ENCODE results near the gene MT1H.

Gene MT1H

DNA sequence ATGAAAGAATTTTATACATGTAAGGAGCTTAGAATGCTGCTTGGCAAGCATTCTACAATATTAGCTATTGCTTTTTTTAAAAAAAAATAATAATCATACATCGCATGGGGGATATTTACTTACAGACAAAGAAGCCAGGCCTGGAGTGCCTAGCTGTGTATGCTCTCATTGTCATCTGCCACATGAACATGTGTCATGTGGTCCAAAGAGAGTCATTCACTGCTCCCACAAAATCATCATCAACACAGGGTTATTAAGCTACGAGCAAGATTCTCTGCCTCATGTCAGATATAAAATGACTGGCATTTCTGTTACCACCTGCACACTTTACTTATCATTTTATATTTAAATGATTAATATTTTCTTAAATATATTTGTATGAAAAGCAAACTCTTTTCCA lies 46.0 kb upstream of the MT1H start:
- no peaks in the 10 kb centered on the region for H3K27me3 ChIP-seq (ENCODE audit: insufficient read depth, low read length)
- no peak overlapping the region for H3K9ac ChIP-seq (ENCODE audit: low read length)
- no peaks in the 10 kb centered on the region for H3K36me3 ChIP-seq (ENCODE audit: insufficient read depth, low read length)
- no peak overlapping the region for H3K4me3 ChIP-seq (ENCODE audit: low read depth, low read length, poor library complexity, severe bottlenecking)
- no peaks in the 10 kb centered on the region for H3K9me2 ChIP-seq (ENCODE audit: low read depth, low read length)
- no peaks in the 10 kb centered on the region for H3K79me2 ChIP-seq (ENCODE audit: insufficient read depth, low read length)
- H3K9me3 ChIP-seq (ENCODE audit: low read length): no peaks in the 10 kb centered on the region
- no peak overlapping the region for H3K4me2 ChIP-seq (ENCODE audit: low read length)
- H4K20me1 ChIP-seq (ENCODE audit: insufficient read depth, low read length): no peaks in the 10 kb centered on the region
- H3F3A ChIP-seq (ENCODE audit: insufficient read depth, low read length): no peaks in the 10 kb centered on the region
- H3K27ac ChIP-seq (ENCODE audit: low read depth, low read length, poor library complexity, severe bottlenecking): no peak overlapping the region
- no peak overlapping the region for H2AFZ ChIP-seq (ENCODE audit: low read length)
- no peaks in the 10 kb centered on the region for H3K4me1 ChIP-seq (ENCODE audit: insufficient read depth, low read length, severe bottlenecking)
- no peak for TF ChIP-seq EZH2 (IDR thresholded peaks at IDR 0.05; ENCODE audit: borderline replicate concordance, low read length)
- TF ChIP-seq, protein P1, sequence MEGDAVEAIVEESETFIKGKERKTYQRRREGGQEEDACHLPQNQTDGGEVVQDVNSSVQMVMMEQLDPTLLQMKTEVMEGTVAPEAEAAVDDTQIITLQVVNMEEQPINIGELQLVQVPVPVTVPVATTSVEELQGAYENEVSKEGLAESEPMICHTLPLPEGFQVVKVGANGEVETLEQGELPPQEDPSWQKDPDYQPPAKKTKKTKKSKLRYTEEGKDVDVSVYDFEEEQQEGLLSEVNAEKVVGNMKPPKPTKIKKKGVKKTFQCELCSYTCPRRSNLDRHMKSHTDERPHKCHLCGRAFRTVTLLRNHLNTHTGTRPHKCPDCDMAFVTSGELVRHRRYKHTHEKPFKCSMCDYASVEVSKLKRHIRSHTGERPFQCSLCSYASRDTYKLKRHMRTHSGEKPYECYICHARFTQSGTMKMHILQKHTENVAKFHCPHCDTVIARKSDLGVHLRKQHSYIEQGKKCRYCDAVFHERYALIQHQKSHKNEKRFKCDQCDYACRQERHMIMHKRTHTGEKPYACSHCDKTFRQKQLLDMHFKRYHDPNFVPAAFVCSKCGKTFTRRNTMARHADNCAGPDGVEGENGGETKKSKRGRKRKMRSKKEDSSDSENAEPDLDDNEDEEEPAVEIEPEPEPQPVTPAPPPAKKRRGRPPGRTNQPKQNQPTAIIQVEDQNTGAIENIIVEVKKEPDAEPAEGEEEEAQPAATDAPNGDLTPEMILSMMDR (IDR thresholded peaks at IDR 0.05; ENCODE audit: low read length): no peak

DNA sequence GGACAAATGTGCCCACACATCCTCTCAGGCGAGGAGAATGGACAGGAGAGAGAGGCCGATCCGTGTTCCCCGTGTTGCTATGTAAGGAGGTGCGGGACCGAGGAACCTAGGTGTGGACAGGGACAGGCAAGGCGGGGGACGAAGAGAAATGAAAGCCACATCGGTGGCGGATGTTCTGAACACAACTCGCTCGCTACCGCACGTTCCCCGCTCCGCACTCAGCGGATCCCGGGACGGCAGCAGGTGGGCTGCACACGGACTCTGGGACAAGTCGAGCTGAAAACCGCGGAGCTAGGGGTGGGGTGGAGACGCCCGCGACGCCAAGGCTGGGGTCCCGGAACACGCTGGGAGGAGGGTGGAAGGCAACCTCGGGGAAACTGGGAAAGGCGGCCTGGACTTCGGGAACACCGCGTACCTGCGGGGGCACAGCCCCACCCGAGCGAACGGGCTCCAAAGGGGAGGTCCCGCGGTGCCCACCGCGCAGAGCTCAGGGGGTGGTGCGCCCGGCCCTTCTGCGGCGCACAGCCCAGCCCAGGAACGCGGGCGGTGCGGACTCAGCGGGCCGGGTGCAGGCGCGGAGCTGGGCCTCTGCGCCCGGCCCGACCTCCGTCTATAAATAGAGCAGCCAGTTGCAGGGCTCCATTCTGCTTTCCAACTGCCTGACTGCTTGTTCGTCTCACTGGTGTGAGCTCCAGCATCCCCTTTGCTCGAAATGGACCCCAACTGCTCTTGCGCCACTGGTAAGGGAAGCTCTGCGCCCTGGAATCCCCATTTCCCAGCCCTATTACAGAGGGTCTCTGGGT lies 44.3 kb upstream of the MT1H start, which contains the start of gene MT1E:
Gene MT1E, plus strand, starts transcription at position 642 of the 803 bp plus-strand sequence. Its CDS starts 71 bp downstream, at position 713.
- no peaks in the 10 kb centered on the region for H3K27me3 ChIP-seq (ENCODE audit: insufficient read depth, low read length)

DNA sequence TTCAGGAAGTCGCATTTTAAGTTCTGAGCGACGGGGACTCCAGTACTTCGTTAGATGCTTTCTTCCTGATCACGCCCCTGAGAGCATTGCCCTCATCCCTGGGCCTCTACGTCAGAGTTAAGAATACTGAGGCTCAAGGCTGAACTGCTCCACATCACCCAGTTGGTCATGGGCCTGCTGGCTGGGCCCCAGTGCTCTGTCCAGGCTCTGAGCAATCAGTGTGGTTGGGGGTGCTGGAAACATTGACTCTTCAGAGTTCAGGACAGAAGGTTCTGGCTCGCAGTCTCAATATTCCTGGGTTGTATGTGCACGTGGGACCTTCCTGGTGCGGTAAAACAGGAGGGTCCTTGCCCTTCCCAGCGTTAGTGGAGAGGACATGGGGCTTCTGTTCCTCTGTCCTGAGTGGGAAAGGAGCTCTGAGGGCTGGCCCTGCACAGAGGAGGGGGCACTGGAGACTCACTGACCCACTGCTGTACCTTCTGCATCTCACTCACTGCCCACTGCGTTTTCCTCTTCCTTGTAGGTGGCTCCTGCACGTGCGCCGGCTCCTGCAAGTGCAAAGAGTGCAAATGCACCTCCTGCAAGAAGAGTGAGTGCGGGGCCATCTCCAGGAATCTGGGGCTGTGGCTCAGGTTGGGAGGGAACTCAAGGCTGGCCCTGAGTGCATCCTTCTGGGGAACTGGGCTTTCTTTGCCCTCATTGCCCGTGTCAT lies 43.5 kb upstream of the MT1H start:
- Histone ChIP-seq H3K9ac (ENCODE audit: low read length) (no peak overlapping the region), H3K4me2 (ENCODE audit: low read length) (no peak overlapping the region), H4K20me1 (ENCODE audit: insufficient read depth, low read length) (no peaks in the 10 kb centered on the region), H3K36me3 (ENCODE audit: insufficient read depth, low read length) (no peaks in the 10 kb centered on the region), H3K27me3 (ENCODE audit: insufficient read depth, low read length) (no peaks in the 10 kb centered on the region), H3F3A (ENCODE audit: insufficient read depth, low read length) (no peaks in the 10 kb centered on the region), H3K27ac (ENCODE audit: low read depth, low read length, poor library complexity, severe bottlenecking) (no peak overlapping the region), H3K9me3 (ENCODE audit: low read length) (no peaks in the 10 kb centered on the region), H3K4me3 (ENCODE audit: low read depth, low read length, poor library complexity, severe bottlenecking) (no peak overlapping the region), H2AFZ (ENCODE audit: low read length) (no peak overlapping the region), H3K79me2 (ENCODE audit: insufficient read depth, low read length) (no peaks in the 10 kb centered on the region), H3K4me1 (ENCODE audit: insufficient read depth, low read length, severe bottlenecking) (no peaks in the 10 kb centered on the region), H3K9me2 (ENCODE audit: low read depth, low read length) (no peaks in the 10 kb centered on the region)
- TF ChIP-seq, protein P1 (IDR thresholded peaks at IDR 0.05; ENCODE audit: low read length): no peak
- no peak for TF ChIP-seq EZH2 (IDR thresholded peaks at IDR 0.05; ENCODE audit: borderline replicate concordance, low read length)

More for the DNA sequence above, 44.3 kb upstream of the MT1H start, which contains the start of gene MT1E:
- no peaks in the 10 kb centered on the region for H3F3A ChIP-seq (ENCODE audit: insufficient read depth, low read length)
- no peaks in the 10 kb centered on the region for H3K4me1 ChIP-seq (ENCODE audit: insufficient read depth, low read length, severe bottlenecking)
- no peaks in the 10 kb centered on the region for H3K79me2 ChIP-seq (ENCODE audit: insufficient read depth, low read length)
- H3K4me2 ChIP-seq (ENCODE audit: low read length): no peak within 1 kb of the TSS
- H3K36me3 ChIP-seq (ENCODE audit: insufficient read depth, low read length): no peaks in the 10 kb centered on the region
- no peak within 1 kb of the TSS for H2AFZ ChIP-seq (ENCODE audit: low read length)
- no peak within 1 kb of the TSS for H3K9ac ChIP-seq (ENCODE audit: low read length)
- H3K4me3 ChIP-seq (ENCODE audit: low read depth, low read length, poor library complexity, severe bottlenecking): no peak within 1 kb of the TSS
- no peak within 1 kb of the TSS for H3K27ac ChIP-seq (ENCODE audit: low read depth, low read length, poor library complexity, severe bottlenecking)
- H3K9me3 ChIP-seq (ENCODE audit: low read length): no peaks in the 10 kb centered on the region
- no peaks in the 10 kb centered on the region for H3K9me2 ChIP-seq (ENCODE audit: low read depth, low read length)
- TF ChIP-seq, protein P1 (IDR thresholded peaks at IDR 0.05; ENCODE audit: low read length): no peak
- no peak for TF ChIP-seq EZH2 (IDR thresholded peaks at IDR 0.05; ENCODE audit: borderline replicate concordance, low read length)
- H4K20me1 ChIP-seq (ENCODE audit: insufficient read depth, low read length): no peaks in the 10 kb centered on the region
